T-helper 1 cell treated with Interleukin-12 subunit alpha and Interleukin-12 subunit beta and Interleukin-4 antibody, amounts not matched to agents 30 μg/mL and 1 μg/mL, for 36 hours (primary cell): ENCODE results near the gene CBFA2T3.

Experiments used
- H3K27ac Mint-ChIP-seq: one replicate; pipeline ENCODE4 v1.8.0; 2021; ENCODE audit warnings: mild to moderate bottlenecking, mixed read lengths
- H3K27me3 Mint-ChIP-seq: one replicate; pipeline ENCODE4 v1.8.0; 2021; ENCODE audit warnings: low read depth, mixed read lengths
- H3K36me3 Mint-ChIP-seq: one replicate; pipeline ENCODE4 v1.8.0; 2021; ENCODE audit warnings: low read depth, mixed read lengths
- H3K4me1 Mint-ChIP-seq: one replicate; pipeline ENCODE4 v1.8.0; 2021; ENCODE audit warnings: low read depth, mixed read lengths
- H3K4me3 Mint-ChIP-seq: one replicate; pipeline ENCODE4 v1.8.0; 2021; ENCODE audit warnings: mild to moderate bottlenecking, moderate library complexity, mixed read lengths
- H3K9me3 Mint-ChIP-seq: one replicate; pipeline ENCODE4 v1.8.0; 2021; ENCODE audit warnings: mixed read lengths

CBFA2T3 gene

GRCh38 chr16:88871730-88872416, 105.1 kb downstream of the CBFA2T3 start:
- no peak overlapping the region for H3K27ac Mint-ChIP-seq
- H3K4me3 Mint-ChIP-seq: no peak overlapping the region
- no peaks in the 10 kb centered on the region for H3K36me3 Mint-ChIP-seq
- H3K9me3 Mint-ChIP-seq: no peaks in the 10 kb centered on the region
- peaks cover 2% of the 10 kb centered on the region for H3K4me1 Mint-ChIP-seq
- H3K27me3 Mint-ChIP-seq: peaks cover 3% of the 10 kb centered on the region

- no peak overlapping the region for H3K4me3 Mint-ChIP-seq
- no peaks in the 10 kb centered on the region for H3K9me3 Mint-ChIP-seq
- H3K36me3 Mint-ChIP-seq: no peaks in the 10 kb centered on the region
- peaks cover 3% of the 10 kb centered on the region for H3K27me3 Mint-ChIP-seq
- H3K27ac Mint-ChIP-seq: no peak overlapping the region
- H3K4me1 Mint-ChIP-seq: peaks cover 2% of the 10 kb centered on the region
Measured at GRCh38 chr16:88871349-88871702, 105.7 kb downstream of the CBFA2T3 start.

- no peak overlapping the region for H3K4me3 Mint-ChIP-seq
- H3K36me3 Mint-ChIP-seq: no peaks in the 10 kb centered on the region
- H3K27ac Mint-ChIP-seq: peak overlapping the region; percentile 36
- peaks cover 3% of the 10 kb centered on the region for H3K27me3 Mint-ChIP-seq
- H3K4me1 Mint-ChIP-seq: peaks cover 2% of the 10 kb centered on the region
- H3K9me3 Mint-ChIP-seq: no peaks in the 10 kb centered on the region
Measured at GRCh38 chr16:88870608-88871348, 106.2 kb downstream of the CBFA2T3 start.

GRCh38 chr16:88869673-88869980, 107.4 kb downstream of the CBFA2T3 start:
- peaks cover 2% of the 10 kb centered on the region for H3K4me1 Mint-ChIP-seq
- H3K27ac Mint-ChIP-seq: no peak overlapping the region
- H3K36me3 Mint-ChIP-seq: no peaks in the 10 kb centered on the region
- no peaks in the 10 kb centered on the region for H3K9me3 Mint-ChIP-seq
- H3K27me3 Mint-ChIP-seq: peaks cover 3% of the 10 kb centered on the region
- no peak overlapping the region for H3K4me3 Mint-ChIP-seq

GRCh38 chr16:88868974-88869672, 107.9 kb downstream of the CBFA2T3 start:
- H3K27ac Mint-ChIP-seq: no peak overlapping the region
- no peak overlapping the region for H3K4me3 Mint-ChIP-seq
- no peaks in the 10 kb centered on the region for H3K9me3 Mint-ChIP-seq
- peaks cover 3% of the 10 kb centered on the region for H3K27me3 Mint-ChIP-seq
- H3K36me3 Mint-ChIP-seq: no peaks in the 10 kb centered on the region
- peaks cover 2% of the 10 kb centered on the region for H3K4me1 Mint-ChIP-seq

- H3K4me3 Mint-ChIP-seq: no peak overlapping the region
- no peaks in the 10 kb centered on the region for H3K36me3 Mint-ChIP-seq
- H3K9me3 Mint-ChIP-seq: no peaks in the 10 kb centered on the region
- peaks cover 2% of the 10 kb centered on the region for H3K4me1 Mint-ChIP-seq
- H3K27ac Mint-ChIP-seq: no peak overlapping the region
- H3K27me3 Mint-ChIP-seq: peaks cover 3% of the 10 kb centered on the region
Measured at GRCh38 chr16:88867581-88868246, 109.3 kb downstream of the CBFA2T3 start.

- no peaks in the 10 kb centered on the region for H3K9me3 Mint-ChIP-seq
- no peak within 1 kb of the TSS for H3K4me3 Mint-ChIP-seq
- peaks cover 2% of the 10 kb centered on the region for H3K4me1 Mint-ChIP-seq
- H3K36me3 Mint-ChIP-seq: no peaks in the 10 kb centered on the region
- no peak within 1 kb of the TSS for H3K27ac Mint-ChIP-seq
- H3K27me3 Mint-ChIP-seq: peaks cover 3% of the 10 kb centered on the region
Measured at GRCh38 chr16:88866151-88866920, 110.7 kb downstream of the CBFA2T3 start, which contains the start of gene PABPN1L. PABPN1L (minus strand) TSS chr16:88866660; CDS start chr16:88866606, 54 bp downstream.

- Mint-ChIP-seq H3K4me3 (no peak overlapping the region), H3K9me3 (no peaks in the 10 kb centered on the region), H3K36me3 (no peaks in the 10 kb centered on the region), H3K27ac (no peak overlapping the region), H3K4me1 (no peaks in the 10 kb centered on the region), H3K27me3 (peaks cover 1% of the 10 kb centered on the region)
Measured at GRCh38 chr16:88865742-88866141, 111.3 kb downstream of the CBFA2T3 start.

GRCh38 chr16:88865310-88865709, 111.7 kb downstream of the CBFA2T3 start:
- H3K27me3 Mint-ChIP-seq: no peaks in the 10 kb centered on the region
- no peaks in the 10 kb centered on the region for H3K9me3 Mint-ChIP-seq
- no peaks in the 10 kb centered on the region for H3K4me1 Mint-ChIP-seq
- no peak overlapping the region for H3K27ac Mint-ChIP-seq
- H3K4me3 Mint-ChIP-seq: no peak overlapping the region
- no peaks in the 10 kb centered on the region for H3K36me3 Mint-ChIP-seq

- Mint-ChIP-seq H3K27me3 (no peaks in the 10 kb centered on the region), H3K4me1 (no peaks in the 10 kb centered on the region), H3K36me3 (no peaks in the 10 kb centered on the region), H3K27ac (no peak overlapping the region), H3K4me3 (no peak overlapping the region), H3K9me3 (no peaks in the 10 kb centered on the region)
Measured at GRCh38 chr16:88864521-88864920, 112.5 kb downstream of the CBFA2T3 start.

GRCh38 chr16:88864099-88864498, 112.9 kb downstream of the CBFA2T3 start:
- Mint-ChIP-seq H3K4me1 (no peaks in the 10 kb centered on the region), H3K4me3 (no peak overlapping the region), H3K27ac (no peak overlapping the region), H3K36me3 (no peaks in the 10 kb centered on the region), H3K9me3 (no peaks in the 10 kb centered on the region), H3K27me3 (no peaks in the 10 kb centered on the region)

- no peak overlapping the region for H3K27ac Mint-ChIP-seq
- H3K4me3 Mint-ChIP-seq: no peak overlapping the region
- no peaks in the 10 kb centered on the region for H3K27me3 Mint-ChIP-seq
- peaks cover 2% of the 10 kb centered on the region for H3K4me1 Mint-ChIP-seq
- no peaks in the 10 kb centered on the region for H3K36me3 Mint-ChIP-seq
- H3K9me3 Mint-ChIP-seq: no peaks in the 10 kb centered on the region
Measured at GRCh38 chr16:88863426-88863825, 113.6 kb downstream of the CBFA2T3 start.

GRCh38 chr16:88862968-88863367, 114.0 kb downstream of the CBFA2T3 start:
- Mint-ChIP-seq H3K4me1 (peaks cover 7% of the 10 kb centered on the region), H3K4me3 (no peak overlapping the region), H3K27ac (no peak overlapping the region), H3K27me3 (no peaks in the 10 kb centered on the region), H3K36me3 (peaks cover under 1% of the 10 kb centered on the region), H3K9me3 (no peaks in the 10 kb centered on the region)

GRCh38 chr16:88861359-88861758, 115.6 kb downstream of the CBFA2T3 start:
- no peak overlapping the region for H3K4me3 Mint-ChIP-seq
- H3K9me3 Mint-ChIP-seq: no peaks in the 10 kb centered on the region
- H3K27me3 Mint-ChIP-seq: no peaks in the 10 kb centered on the region
- H3K36me3 Mint-ChIP-seq: peaks cover 7% of the 10 kb centered on the region
- peaks cover 11% of the 10 kb centered on the region for H3K4me1 Mint-ChIP-seq
- H3K27ac Mint-ChIP-seq: no peak overlapping the region
